OCI-M1 (cell line): Measurements from ENCODE around the gene JOSD2.
"Not testable (repeated sequence)": the region's sequence is repeated elsewhere in the genome, so short reads cannot be mapped to it uniquely, and the experiment has no call there.

Experiments used
- DNase-seq: peaks from one replicate; lab custom pipeline; 2025; lab: John Stamatoyannopoulos, UW

Gene JOSD2

GRCh38 chr19:50546527-50547221 is 35.7 kb upstream of the JOSD2 start:
- DNase-seq: no peak

GRCh38 chr19:50542943-50543342 is 32.0 kb upstream of the JOSD2 start:
- DNase-seq: no peak

- peak; percentile 92 for DNase-seq
Observed at GRCh38 chr19:50537769-50538230, 26.8 kb upstream of the JOSD2 start.

- no peak for DNase-seq
Observed at GRCh38 chr19:50537306-50537685, 26.3 kb upstream of the JOSD2 start.

- DNase-seq: no peak
Observed at GRCh38 chr19:50536662-50537305, 25.8 kb upstream of the JOSD2 start.

GRCh38 chr19:50535672-50536187 is 24.7 kb upstream of the JOSD2 start:
- DNase-seq: no peak

- DNase-seq: no peak
Observed at GRCh38 chr19:50534478-50534877, 23.5 kb upstream of the JOSD2 start.

- no peak for DNase-seq
Observed at GRCh38 chr19:50532952-50533351, 22.0 kb upstream of the JOSD2 start.

GRCh38 chr19:50531171-50531612 is 20.2 kb upstream of the JOSD2 start:
- DNase-seq: no peak

GRCh38 chr19:50528052-50528451 is 17.1 kb upstream of the JOSD2 start:
- not testable (repeated sequence) for DNase-seq

GRCh38 chr19:50522881-50523280 is 11.9 kb upstream of the JOSD2 start:
- no peak for DNase-seq

- no peak for DNase-seq
Observed at GRCh38 chr19:50520822-50521465, 10.0 kb upstream of the JOSD2 start.

GRCh38 chr19:50519006-50519575 is 8.1 kb upstream of the JOSD2 start:
- no peak for DNase-seq

GRCh38 chr19:50518091-50519005 is 7.4 kb upstream of the JOSD2 start:
- no peak for DNase-seq

- no peak for DNase-seq
Observed at GRCh38 chr19:50517704-50518075, 6.7 kb upstream of the JOSD2 start.

GRCh38 chr19:50516964-50517703 is 6.1 kb upstream of the JOSD2 start:
- DNase-seq: no peak

- DNase-seq: no peak
Observed at GRCh38 chr19:50516456-50516855, 5.5 kb upstream of the JOSD2 start.

GRCh38 chr19:50515168-50515561 is 4.2 kb upstream of the JOSD2 start:
- DNase-seq: no peak

GRCh38 chr19:50514346-50515167 is 3.6 kb upstream of the JOSD2 start:
- no peak for DNase-seq

- peak; percentile 7 for DNase-seq
Observed at GRCh38 chr19:50513746-50514345, 2.9 kb upstream of the JOSD2 start, which contains the start of gene ASPDH. TSS of gene ASPDH (minus strand) at chr19:50513913. CDS start at chr19:50513823, 90 bp downstream.
